Activated B cell treated with CpG ODN at 0.5 μM for 24 hours (primary cell): ENCODE results near the gene CDC42BPA. TPM values are rescaled to one million over a fixed set of nuclear protein-coding genes. Genes with fewer than 3 reads are reported as not detected.

Source experiments
- ATAC-seq: fragments of 200-7000 bp; cut with Tn5 transposase; one replicate; pipeline ENCODE4 v1.10.0; 2021; ENCODE audit warnings: low read depth, mild to moderate bottlenecking, moderate library complexity
- CTCF ChIA-PET: fragments of 350-600 bp; sonication (Branson Sonifier 250); formaldehyde crosslinking; loops from one replicate; lab custom pipeline; 2021; ENCODE audit warnings: antibody characterized with exemption; lab: Charles Lee
- POLR2A ChIA-PET: fragments of 350-600 bp; sonication (Branson Sonifier 250); formaldehyde crosslinking; loops from one replicate; lab custom pipeline; 2021; ENCODE audit warnings: antibody characterized with exemption; lab: Charles Lee
- DNase-seq: peaks from one replicate; pipeline ENCODE4 v3.0.0; 2022
- H3K27ac Mint-ChIP-seq: one replicate; pipeline ENCODE4 v1.8.0; 2020; ENCODE audit warnings: mixed read lengths
- H3K27me3 Mint-ChIP-seq: one replicate; pipeline ENCODE4 v1.8.0; 2021; ENCODE audit warnings: mixed read lengths
- H3K36me3 Mint-ChIP-seq: one replicate; pipeline ENCODE4 v1.8.0; 2021; ENCODE audit warnings: low read depth, mixed read lengths
- H3K4me1 Mint-ChIP-seq: one replicate; pipeline ENCODE4 v1.8.0; 2021; ENCODE audit warnings: mixed read lengths
- H3K4me3 Mint-ChIP-seq: one replicate; pipeline ENCODE4 v1.8.0; 2020; ENCODE audit warnings: mild to moderate bottlenecking, mixed read lengths
- H3K9me3 Mint-ChIP-seq: one replicate; pipeline ENCODE4 v1.8.0; 2020; ENCODE audit warnings: mixed read lengths
- intact Hi-C: fragments of 100-400 bp; cut with micrococcal nuclease; formaldehyde crosslinking; loops from one replicate; pipeline ENCODE4 v1.15.1; 2024
- total RNA-seq: library from RNA; stranded (reverse); gene quantifications from 2 replicates; pipeline ENCODE4 v1.2.3, GENCODE V29; 2022
- TF ChIP-seq, protein P1 (sequence below): fragments of 200-600 bp; IDR thresholded peaks from one replicate; pipeline ENCODE4 v1.8.0; 2022; ENCODE audit warnings: antibody characterized with exemption, mild to moderate bottlenecking

The CDC42BPA gene
- total RNA-seq, 1 donor from 2014 or later = 0.29 TPM

- Mint-ChIP-seq H3K9me3 (peaks cover 2% of the 10 kb centered on the region), H3K4me1 (no peaks in the 10 kb centered on the region), H3K4me3 (no peak overlapping the region), H3K36me3 (no peaks in the 10 kb centered on the region), H3K27me3 (peaks cover 2% of the 10 kb centered on the region), H3K27ac (no peak overlapping the region)
- DNase-seq = no peak
- TF ChIP-seq, protein P1, sequence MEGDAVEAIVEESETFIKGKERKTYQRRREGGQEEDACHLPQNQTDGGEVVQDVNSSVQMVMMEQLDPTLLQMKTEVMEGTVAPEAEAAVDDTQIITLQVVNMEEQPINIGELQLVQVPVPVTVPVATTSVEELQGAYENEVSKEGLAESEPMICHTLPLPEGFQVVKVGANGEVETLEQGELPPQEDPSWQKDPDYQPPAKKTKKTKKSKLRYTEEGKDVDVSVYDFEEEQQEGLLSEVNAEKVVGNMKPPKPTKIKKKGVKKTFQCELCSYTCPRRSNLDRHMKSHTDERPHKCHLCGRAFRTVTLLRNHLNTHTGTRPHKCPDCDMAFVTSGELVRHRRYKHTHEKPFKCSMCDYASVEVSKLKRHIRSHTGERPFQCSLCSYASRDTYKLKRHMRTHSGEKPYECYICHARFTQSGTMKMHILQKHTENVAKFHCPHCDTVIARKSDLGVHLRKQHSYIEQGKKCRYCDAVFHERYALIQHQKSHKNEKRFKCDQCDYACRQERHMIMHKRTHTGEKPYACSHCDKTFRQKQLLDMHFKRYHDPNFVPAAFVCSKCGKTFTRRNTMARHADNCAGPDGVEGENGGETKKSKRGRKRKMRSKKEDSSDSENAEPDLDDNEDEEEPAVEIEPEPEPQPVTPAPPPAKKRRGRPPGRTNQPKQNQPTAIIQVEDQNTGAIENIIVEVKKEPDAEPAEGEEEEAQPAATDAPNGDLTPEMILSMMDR = no peak
- ChIA-PET CTCF (no interaction called here), POLR2A (no interaction called here)
- intact Hi-C loops = no loop called here
- no peak for ATAC-seq
These were observed 19.1 kb downstream of the CDC42BPA start for GRCh38 chr1:227299241-227299627.

DNA sequence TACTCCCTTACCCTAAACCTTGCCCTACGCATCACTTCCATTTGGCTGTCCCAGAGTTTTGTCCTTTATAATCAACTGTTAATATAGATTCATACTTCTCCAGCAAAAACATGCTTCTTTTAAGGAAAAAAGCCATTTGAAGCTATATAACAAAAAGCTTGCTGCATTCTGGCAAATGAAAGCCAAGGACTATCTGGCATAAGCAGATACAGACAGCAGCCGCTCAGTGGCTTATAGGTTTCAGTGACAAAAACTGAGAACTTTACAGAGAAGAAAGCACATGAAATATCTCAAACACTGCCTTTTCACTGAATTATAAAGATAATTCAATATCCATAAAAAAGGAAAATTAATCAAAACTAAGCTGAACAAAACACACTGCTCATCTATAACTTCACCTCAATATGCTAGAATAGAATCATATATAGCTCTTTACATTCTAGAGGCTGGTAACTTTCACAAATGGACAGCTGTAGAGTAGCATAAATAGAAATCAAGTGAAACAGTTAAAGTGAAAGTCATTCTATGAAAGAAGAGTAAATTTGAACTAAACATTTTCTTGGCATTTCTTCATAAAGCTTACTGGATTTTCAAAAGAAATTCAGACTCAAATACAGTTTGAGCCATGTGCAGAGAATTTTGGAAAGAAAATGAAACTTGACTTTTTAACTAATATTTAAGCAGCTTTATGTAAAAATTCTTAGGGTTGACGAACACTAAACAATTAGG is 19.6 kb downstream of the CDC42BPA start:
- POLR2A ChIA-PET = no interaction called here
- Mint-ChIP-seq H3K4me1 (no peaks in the 10 kb centered on the region), H3K27ac (no peak overlapping the region), H3K27me3 (peaks cover 2% of the 10 kb centered on the region), H3K4me3 (no peak overlapping the region), H3K36me3 (no peaks in the 10 kb centered on the region), H3K9me3 (peaks cover 2% of the 10 kb centered on the region)
- CTCF ChIA-PET = no interaction called here
- DNase-seq (no peak), ATAC-seq (no peak)
- intact Hi-C loops = no loop called here
- TF ChIP-seq, protein P1 = no peak

DNA sequence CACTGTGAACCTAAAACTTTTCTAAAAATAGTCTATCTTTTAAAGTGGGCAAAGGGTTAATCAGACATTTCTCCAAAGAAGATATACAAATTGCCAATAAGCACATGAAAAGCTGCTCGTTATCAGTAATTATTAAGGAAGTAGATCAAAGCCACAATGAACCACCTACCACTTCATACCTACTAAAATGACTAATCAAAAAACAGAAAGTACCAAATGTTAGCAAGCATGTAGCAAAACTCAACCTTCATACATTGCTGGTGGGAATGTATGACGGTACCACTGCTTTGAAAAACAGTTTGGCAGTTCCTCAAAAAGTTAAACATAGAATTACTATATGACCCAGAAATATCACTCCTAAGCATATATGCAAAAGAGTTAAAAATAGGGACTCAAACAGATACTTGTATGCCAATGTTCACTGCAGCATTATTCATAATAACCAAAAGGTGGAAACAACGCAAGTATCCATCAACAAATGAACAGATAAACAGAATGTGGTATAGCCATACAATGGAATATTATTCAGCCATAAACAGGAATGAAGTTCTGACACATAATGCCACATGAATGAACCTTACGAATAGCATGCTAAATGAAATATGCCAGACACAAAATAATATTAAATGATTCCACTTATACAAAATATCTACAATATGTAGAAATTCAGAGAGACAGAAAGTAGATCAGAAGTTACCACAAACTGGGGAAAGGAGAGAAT is 21.1 kb downstream of the CDC42BPA start:
- Mint-ChIP-seq H3K36me3 (no peaks in the 10 kb centered on the region), H3K27me3 (peaks cover 2% of the 10 kb centered on the region), H3K9me3 (peaks cover 2% of the 10 kb centered on the region), H3K27ac (no peak overlapping the region), H3K4me1 (no peaks in the 10 kb centered on the region), H3K4me3 (no peak overlapping the region)
- no peak for DNase-seq
- TF ChIP-seq, protein P1 = no peak
- ATAC-seq = no peak
- CTCF ChIA-PET = no interaction called here
- POLR2A ChIA-PET = no interaction called here
- intact Hi-C loops = no loop called here

GRCh38 chr1:227295609-227296008 is 22.7 kb downstream of the CDC42BPA start:
- Mint-ChIP-seq H3K4me3 (no peak overlapping the region), H3K4me1 (no peaks in the 10 kb centered on the region), H3K27ac (no peak overlapping the region), H3K27me3 (peaks cover 2% of the 10 kb centered on the region), H3K36me3 (no peaks in the 10 kb centered on the region), H3K9me3 (peaks cover 2% of the 10 kb centered on the region)
- ATAC-seq (no peak), DNase-seq (no peak)
- ChIA-PET CTCF (no interaction called here), POLR2A (no interaction called here)
- intact Hi-C loops = no loop called here
- TF ChIP-seq, protein P1 = no peak

GRCh38 chr1:227285745-227286144 is 32.5 kb downstream of the CDC42BPA start:
- Mint-ChIP-seq H3K36me3 (no peaks in the 10 kb centered on the region), H3K4me3 (no peak overlapping the region), H3K9me3 (peaks cover 15% of the 10 kb centered on the region), H3K4me1 (no peaks in the 10 kb centered on the region), H3K27ac (no peak overlapping the region), H3K27me3 (no peaks in the 10 kb centered on the region)
- DNase-seq (no peak), ATAC-seq (no peak)
- intact Hi-C loops = no loop called here
- ChIA-PET POLR2A (no interaction called here), CTCF (no interaction called here)
- TF ChIP-seq, protein P1 = no peak
